ACC112 (cell line): Measurements from ENCODE around the gene AFAP1.

ENCODE experiments used
- H2AFZ ChIP-seq: fragments of 200-600 bp; sonication (generic); one replicate; pipeline ENCODE4 v1.6.0; 2017; ENCODE audit warnings: antibody characterized with exemption, low read length; ENCODE audit not compliant: unreplicated experiment
- H3K27ac ChIP-seq: fragments of 200-600 bp; sonication (generic); 2 replicates; pipeline ENCODE4 v1.5.1; 2014; ENCODE audit warnings: low read depth, mild to moderate bottlenecking, antibody characterized with exemption, low read length, moderate library complexity
- H3K27me3 ChIP-seq: fragments of 200-600 bp; sonication (generic); 2 replicates; pipeline ENCODE4 v1.6.1; 2014; ENCODE audit warnings: mild to moderate bottlenecking, antibody characterized with exemption, low read length, moderate library complexity, mixed read lengths; ENCODE audit not compliant: insufficient read depth
- H3K36me3 ChIP-seq: fragments of 200-600 bp; sonication (generic); 2 replicates; pipeline ENCODE4 v1.6.1; 2016; ENCODE audit warnings: mild to moderate bottlenecking, antibody characterized with exemption, low read length, moderate library complexity, mixed read lengths; ENCODE audit not compliant: insufficient read depth
- H3K4me1 ChIP-seq: fragments of 200-600 bp; sonication (generic); one replicate; pipeline ENCODE4 v1.6.1; 2016; ENCODE audit warnings: low read length, mixed read lengths; ENCODE audit not compliant: insufficient read depth, unreplicated experiment, control insufficient read depth
- H3K4me3 ChIP-seq: fragments of 200-600 bp; sonication (generic); 2 replicates; pipeline ENCODE4 v1.5.1; 2014; ENCODE audit warnings: mild to moderate bottlenecking, low read depth, low read length
- H3K79me2 ChIP-seq: fragments of 200-600 bp; sonication (generic); one replicate; pipeline ENCODE4 v1.6.0; 2016; ENCODE audit warnings: low read length; ENCODE audit not compliant: control insufficient read depth, unreplicated experiment, insufficient read depth

AFAP1 gene

DNA sequence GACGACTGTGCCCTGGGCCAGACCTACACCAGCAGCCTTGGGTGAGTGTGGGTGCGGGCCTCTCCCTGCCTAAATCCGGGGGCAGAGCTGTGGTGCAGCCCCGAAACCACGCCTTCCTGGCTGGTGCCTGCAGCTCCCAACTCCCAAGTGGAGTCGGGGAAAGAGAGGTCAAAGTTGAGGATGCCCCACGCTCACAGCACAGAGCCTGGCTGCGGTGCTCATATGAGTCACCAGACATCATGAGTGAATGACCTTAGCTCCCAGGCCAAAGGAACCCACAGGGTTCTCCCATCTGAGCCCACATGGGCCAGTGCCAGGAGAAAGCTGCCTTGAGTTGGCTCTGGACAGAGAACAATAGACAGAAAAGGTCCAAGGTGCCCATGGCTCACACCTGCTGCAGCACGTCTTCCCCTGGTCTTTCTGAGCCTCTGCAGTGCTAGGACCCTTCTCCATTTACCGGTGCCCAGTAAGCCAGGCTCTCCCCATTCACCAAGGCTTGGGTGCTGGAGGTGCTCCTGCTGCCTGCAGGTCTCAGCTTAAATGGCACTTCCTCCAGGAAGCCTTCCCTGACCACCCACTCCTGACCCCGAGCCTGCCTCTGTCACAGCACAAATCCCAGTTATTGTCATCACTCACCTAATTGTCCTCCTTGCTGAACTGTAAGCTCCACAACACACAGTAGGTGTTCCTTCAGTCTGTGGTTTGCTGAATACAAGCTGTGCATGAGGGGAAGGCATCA lies 224.2 kb downstream of the AFAP1 start:
- Histone ChIP-seq H3K4me3 (no peak overlapping the region), H3K27me3 (peaks cover 6% of the 10 kb centered on the region), H3K36me3 (no peaks in the 10 kb centered on the region), H3K4me1 (no peaks in the 10 kb centered on the region), H3K79me2 (no peaks in the 10 kb centered on the region), H3K27ac (no peak overlapping the region), H2AFZ (no peak overlapping the region)

GRCh38 chr4:7714738-7715137 lies 224.9 kb downstream of the AFAP1 start:
- Histone ChIP-seq H3K27me3 (peaks cover 3% of the 10 kb centered on the region), H3K4me1 (no peaks in the 10 kb centered on the region), H2AFZ (no peak overlapping the region), H3K79me2 (no peaks in the 10 kb centered on the region), H3K36me3 (no peaks in the 10 kb centered on the region), H3K4me3 (no peak overlapping the region), H3K27ac (no peak overlapping the region)

GRCh38 chr4:7714176-7714575 lies 225.5 kb downstream of the AFAP1 start:
- no peak overlapping the region for H3K27ac ChIP-seq
- peaks cover 3% of the 10 kb centered on the region for H3K27me3 ChIP-seq
- no peaks in the 10 kb centered on the region for H3K4me1 ChIP-seq
- H3K4me3 ChIP-seq = no peak overlapping the region
- no peaks in the 10 kb centered on the region for H3K79me2 ChIP-seq
- no peaks in the 10 kb centered on the region for H3K36me3 ChIP-seq
- no peak overlapping the region for H2AFZ ChIP-seq

- Histone ChIP-seq H2AFZ (no peak overlapping the region), H3K4me1 (no peaks in the 10 kb centered on the region), H3K36me3 (no peaks in the 10 kb centered on the region), H3K27me3 (peaks cover 3% of the 10 kb centered on the region), H3K27ac (no peak overlapping the region), H3K79me2 (no peaks in the 10 kb centered on the region), H3K4me3 (no peak overlapping the region)
Observed at GRCh38 chr4:7713757-7714156, 225.9 kb downstream of the AFAP1 start.

GRCh38 chr4:7712021-7712671 lies 227.5 kb downstream of the AFAP1 start:
- Histone ChIP-seq H3K27ac (no peak overlapping the region), H3K27me3 (no peaks in the 10 kb centered on the region; the same call in 1 of the 2 replicates), H3K4me3 (no peak overlapping the region), H3K4me1 (no peaks in the 10 kb centered on the region), H3K36me3 (no peaks in the 10 kb centered on the region), H2AFZ (no peak overlapping the region), H3K79me2 (no peaks in the 10 kb centered on the region)

GRCh38 chr4:7711307-7711963 lies 228.2 kb downstream of the AFAP1 start:
- H2AFZ ChIP-seq = no peak overlapping the region
- H3K4me1 ChIP-seq = no peaks in the 10 kb centered on the region
- no peaks in the 10 kb centered on the region for H3K27me3 ChIP-seq
- H3K36me3 ChIP-seq = no peaks in the 10 kb centered on the region
- H3K4me3 ChIP-seq = no peak overlapping the region
- H3K27ac ChIP-seq = no peak overlapping the region
- H3K79me2 ChIP-seq = no peaks in the 10 kb centered on the region

GRCh38 chr4:7710576-7711306 lies 228.9 kb downstream of the AFAP1 start:
- H3K27me3 ChIP-seq = no peaks in the 10 kb centered on the region
- no peaks in the 10 kb centered on the region for H3K4me1 ChIP-seq
- no peak overlapping the region for H3K4me3 ChIP-seq
- H3K79me2 ChIP-seq = no peaks in the 10 kb centered on the region
- no peak overlapping the region for H2AFZ ChIP-seq
- H3K36me3 ChIP-seq = no peaks in the 10 kb centered on the region
- H3K27ac ChIP-seq = no peak overlapping the region

- Histone ChIP-seq H3K79me2 (no peaks in the 10 kb centered on the region), H3K36me3 (no peaks in the 10 kb centered on the region), H2AFZ (no peak overlapping the region), H3K27me3 (no peaks in the 10 kb centered on the region), H3K27ac (no peak overlapping the region), H3K4me1 (no peaks in the 10 kb centered on the region), H3K4me3 (no peak overlapping the region)
Observed at GRCh38 chr4:7710126-7710525, 229.5 kb downstream of the AFAP1 start.

GRCh38 chr4:7709431-7709830 lies 230.2 kb downstream of the AFAP1 start:
- no peak overlapping the region for H3K4me3 ChIP-seq
- H2AFZ ChIP-seq = no peak overlapping the region
- H3K4me1 ChIP-seq = no peaks in the 10 kb centered on the region
- H3K79me2 ChIP-seq = no peaks in the 10 kb centered on the region
- H3K36me3 ChIP-seq = no peaks in the 10 kb centered on the region
- H3K27ac ChIP-seq = no peak overlapping the region
- no peaks in the 10 kb centered on the region for H3K27me3 ChIP-seq

DNA sequence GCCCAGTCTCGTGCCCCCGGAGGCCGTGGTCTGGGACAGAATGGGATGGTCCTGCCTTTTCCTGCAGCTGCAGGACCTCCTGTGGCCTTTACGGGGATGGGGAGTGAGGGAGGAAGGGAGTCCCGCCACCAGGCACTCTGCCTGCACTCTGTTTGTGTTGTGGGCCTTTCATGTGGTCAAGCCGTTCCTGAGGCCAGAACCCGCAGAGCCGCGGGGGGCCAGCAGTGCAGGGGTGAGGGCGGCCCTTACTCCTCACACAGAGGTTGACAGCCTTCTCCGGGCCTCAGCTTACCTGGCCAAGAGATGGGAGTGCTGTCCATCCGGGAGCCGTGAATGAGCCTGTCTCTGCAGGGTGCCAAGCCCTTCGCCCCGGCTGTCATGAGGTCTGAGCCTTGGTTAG lies 230.7 kb downstream of the AFAP1 start:
- no peaks in the 10 kb centered on the region for H3K4me1 ChIP-seq
- no peak overlapping the region for H2AFZ ChIP-seq
- H3K36me3 ChIP-seq = no peaks in the 10 kb centered on the region
- no peaks in the 10 kb centered on the region for H3K79me2 ChIP-seq
- H3K27me3 ChIP-seq = no peaks in the 10 kb centered on the region
- no peak overlapping the region for H3K4me3 ChIP-seq
- H3K27ac ChIP-seq = no peak overlapping the region
